ENCODE measurements around the gene BAX. TPM values are rescaled to one million over a fixed set of nuclear protein-coding genes. Genes with fewer than 3 reads are reported as not detected.

Gene BAX
- total and polyA plus RNA-seq, 2 of the 13 experiments (the other 11 are each of a cell fraction or from before 2014, with no cell fraction given): 139 to 176 TPM

- peak; percentile 40 for TF ChIP-seq ASH2L (IDR thresholded peaks at IDR 0.05; ENCODE audit: insufficient read length, low read depth, low read length)
- TF ChIP-seq MLLT10 (CRISPR knock-in tag; IDR thresholded peaks at IDR 0.05): no peak
- TF ChIP-seq NFYB (CRISPR knock-in tag; IDR thresholded peaks at IDR 0.05): peak; percentile 40
- 0 out of 2 replicates have a peak, but pooled peaks have one; percentile 38 for TF ChIP-seq YEATS4 (CRISPR knock-in tag; IDR thresholded peaks at IDR 0.05; ENCODE audit: borderline replicate concordance)
- TF ChIP-seq HNRNPLL (IDR thresholded peaks at IDR 0.05; ENCODE audit: low read depth, low read length, poor library complexity, severe bottlenecking): peak; percentile 96
- no peak for TF ChIP-seq ZBTB37 (CRISPR knock-in tag; IDR thresholded peaks at IDR 0.05)
- TF ChIP-seq ZNF570 (CRISPR knock-in tag; IDR thresholded peaks at IDR 0.05; ENCODE audit: borderline replicate concordance): no peak
- TF ChIP-seq ATM (IDR thresholded peaks at IDR 0.05; ENCODE audit: borderline replicate concordance): no peak
- TF ChIP-seq ZNF431 (CRISPR knock-in tag; IDR thresholded peaks at IDR 0.05; ENCODE audit: borderline replicate concordance, low read depth): no peak
- no peak for TF ChIP-seq TBL1XR1 (IDR thresholded peaks at IDR 0.05; ENCODE audit: borderline replicate concordance, low read length, partially characterized antibody)
- TF ChIP-seq USF2 (IDR thresholded peaks at IDR 0.05; ENCODE audit: low read depth, low read length): no peak
- TF ChIP-seq USF2 (CRISPR knock-in tag; IDR thresholded peaks at IDR 0.05; ENCODE audit: borderline replicate concordance): no peak
- TF ChIP-seq NAIF1 (CRISPR knock-in tag; IDR thresholded peaks at IDR 0.05; ENCODE audit: borderline replicate concordance): peak; percentile 65; the same call in 1 of the 2 replicates
- no peak for TF ChIP-seq GABPA (IDR thresholded peaks at IDR 0.05; ENCODE audit: low read depth, low read length)
- TF ChIP-seq GABPA (CRISPR knock-in tag; IDR thresholded peaks at IDR 0.05; ENCODE audit: low read depth): peak; percentile 20; the same call in 1 of the 2 replicates
- peak; percentile 47; the same call in 1 of the 2 replicates for TF ChIP-seq TFDP1 (CRISPR knock-in tag; IDR thresholded peaks at IDR 0.05; ENCODE audit: borderline replicate concordance)
- no peak for TF ChIP-seq BATF2 (CRISPR knock-in tag; IDR thresholded peaks at IDR 0.05)
- peak; percentile 72 for TF ChIP-seq KDM5B (CRISPR knock-in tag; IDR thresholded peaks at IDR 0.05; ENCODE audit: borderline replicate concordance)
- no peak for TF ChIP-seq FOXO1 (CRISPR knock-in tag; IDR thresholded peaks at IDR 0.05)
- TF ChIP-seq RCOR2 (CRISPR knock-in tag; IDR thresholded peaks at IDR 0.05): 0 out of 2 replicates have a peak, but pooled peaks have one; percentile 33
- TF ChIP-seq ARID2 (CRISPR knock-in tag; IDR thresholded peaks at IDR 0.05; ENCODE audit: borderline replicate concordance): no peak
- TF ChIP-seq HES4 (CRISPR knock-in tag; IDR thresholded peaks at IDR 0.05; ENCODE audit: borderline replicate concordance): no peak
- no peak for TF ChIP-seq KLF11 (CRISPR knock-in tag; IDR thresholded peaks at IDR 0.05)
- no peak for TF ChIP-seq ZNF883 (CRISPR knock-in tag; IDR thresholded peaks at IDR 0.05; ENCODE audit: not compliant biosample characterization)
- no peak for TF ChIP-seq TAF15 (IDR thresholded peaks at IDR 0.05; ENCODE audit: low read depth, low read length, poor library complexity, severe bottlenecking)
Measured at GRCh38 chr19:48933382-48933932, 21.2 kb upstream of the BAX start, which contains the start of gene DHDH (continued).
